HCT116 (cell line): ENCODE data around the gene F13A1. TPM values are rescaled to one million over a fixed set of nuclear protein-coding genes. Genes with fewer than 3 reads are reported as not detected.

ENCODE experiments used
- ATAC-seq: fragments of 200-7000 bp; cut with Tn5 transposase; 2 replicates; pipeline ENCODE4 v1.9.1; 2020; ENCODE audit warnings: mild to moderate bottlenecking, moderate library complexity
- BruUV-seq: library from RNA; stranded (reverse); fragments of 400-500 nt; replicated peaks from 2 replicates; lab custom pipeline; 2021; lab: Mats Ljungman, UMichigan
- CTCF ChIA-PET: fragments of 300-600 bp; sonication (Branson Sonifier 250); formaldehyde crosslinking; loops from one replicate; lab custom pipeline; 2021; ENCODE audit warnings: antibody characterized with exemption; lab: Charles Lee
- POLR2A ChIA-PET: fragments of 300-600, 350-600 bp; sonication (Branson Sonifier 250); formaldehyde crosslinking; loops from one replicate; lab custom pipeline; 2021; ENCODE audit warnings: antibody characterized with exemption; lab: Charles Lee
- RAD21 ChIA-PET, 2 experiments: fragments of 300-600 bp; sonication (Branson Sonifier 250); formaldehyde crosslinking; loops; one replicate each; lab custom pipeline; 2023; ENCODE audit warnings: low total read pairs in 2 of 2; ENCODE audit not compliant: uncharacterized antibody in 2 of 2, unreplicated experiment in 2 of 2, low non-redundant PET in 1 of 2; lab: Charles Lee
- DNase-seq: peaks from one replicate; pipeline ENCODE4 v3.0.0-alpha.2; 2010; ENCODE audit warnings: low read depth, low spot score
- H2AFZ ChIP-seq: fragments of 200-600 bp; shearing (Covaris generic), sonication (generic); 2 replicates; pipeline ENCODE4 v1.6.1; 2017; ENCODE audit warnings: low read depth, mixed run types, mixed read lengths, antibody characterized with exemption, low read length; ENCODE audit not compliant: poor library complexity, severe bottlenecking
- H3K27ac ChIP-seq: 2 replicates; pipeline ENCODE4 v1.5.1; 2012; ENCODE audit warnings: low read depth, low read length
- H3K27me3 ChIP-seq: fragments of 200-600 bp; sonication (generic); 2 replicates; pipeline ENCODE4 v1.6.1; 2016; ENCODE audit warnings: mixed run types, low read length, mixed read lengths; ENCODE audit not compliant: insufficient read depth
- H3K36me3 ChIP-seq, 2 experiments: fragments of 200-500 bp in 1 of 2; fragments of 200-600 bp in 1 of 2; sonication (Bioruptor generic) in 1 of 2; sonication (generic) in 1 of 2; 2 replicates each; pipeline versions ENCODE4 v1.5.1 to v1.6.1; 2014 to 2016; ENCODE audit warnings: low read length in 2 of 2, inconsistent platforms in 1 of 2, mixed read lengths in 1 of 2, mixed run types in 1 of 2; ENCODE audit not compliant: insufficient read depth in 2 of 2, control insufficient read depth in 1 of 2
- H3K4me1 ChIP-seq, 2 experiments: fragments of 200-600 bp in 1 of 2; sonication (generic) in 1 of 2; 2 replicates each; pipeline versions ENCODE4 v1.5.1 to v1.6.1; 2012 to 2017; ENCODE audit warnings: low read length in 2 of 2, inconsistent platforms in 1 of 2, mild to moderate bottlenecking in 1 of 2, mixed read lengths in 1 of 2, mixed run types in 1 of 2, moderate library complexity in 1 of 2; ENCODE audit not compliant: insufficient read depth in 2 of 2, control insufficient read depth in 1 of 2
- H3K4me2 ChIP-seq: fragments of 200-600 bp; sonication (generic); 2 replicates; pipeline ENCODE4 v1.6.1; 2017; ENCODE audit warnings: mixed run types, low read length, mixed read lengths
- H3K4me3 ChIP-seq, 2 experiments: fragments of 200-600 bp in 1 of 2; sonication (generic) in 1 of 2; replicated peaks in 1 of 2; 2 replicates each; pipeline ENCODE4 v1.5.1; 2011 to 2016; ENCODE audit warnings: low read length in 2 of 2, control low read depth in 1 of 2, low read depth in 1 of 2, mild to moderate bottlenecking in 1 of 2, mixed read lengths in 1 of 2, mixed run types in 1 of 2
- H3K79me2 ChIP-seq: fragments of 200-600 bp; sonication (generic); 2 replicates; pipeline ENCODE4 v1.6.1; 2017; ENCODE audit warnings: mild to moderate bottlenecking, mixed run types, low read length, moderate library complexity, mixed read lengths; ENCODE audit not compliant: insufficient read depth
- H3K9ac ChIP-seq: fragments of 200-600 bp; sonication (generic); 2 replicates; pipeline ENCODE4 v1.6.1; 2016; ENCODE audit warnings: low read length, mixed read lengths
- H3K9me2 ChIP-seq: fragments of 200-600 bp; sonication (generic), shearing (Covaris generic); 2 replicates; pipeline ENCODE4 v1.6.1; 2017; ENCODE audit warnings: mixed run types, mild to moderate bottlenecking, moderate library complexity; ENCODE audit not compliant: insufficient read depth
- H3K9me3 ChIP-seq, 2 experiments: fragments of 200-500 bp in 1 of 2; fragments of 200-600 bp in 1 of 2; sonication (Bioruptor generic) in 1 of 2; sonication (generic) in 1 of 2; 2 replicates each; pipeline ENCODE4 v1.6.1; 2014 to 2017; ENCODE audit warnings: low read length in 2 of 2, mixed read lengths in 2 of 2, inconsistent platforms in 1 of 2, low read depth in 1 of 2, mild to moderate bottlenecking in 1 of 2, mixed run types in 1 of 2, moderate library complexity in 1 of 2; ENCODE audit not compliant: control insufficient read depth in 1 of 2, insufficient read depth in 1 of 2
- H4K20me1 ChIP-seq: fragments of 200-600 bp; sonication (generic), shearing (Covaris generic); 2 replicates; pipeline ENCODE4 v1.6.1; 2017; ENCODE audit warnings: mixed run types, mild to moderate bottlenecking, moderate library complexity; ENCODE audit not compliant: insufficient read depth
- CEBPB ChIP-seq: IDR thresholded peaks from 2 replicates; pipeline ENCODE4 v1.6.1; 2012; ENCODE audit warnings: low read depth
- RAD21 ChIP-seq: IDR thresholded peaks from 2 replicates; pipeline ENCODE4 v1.6.1; 2012; ENCODE audit warnings: low read depth, mild to moderate bottlenecking
- SRF ChIP-seq: IDR thresholded peaks from 2 replicates; pipeline ENCODE4 v1.6.1; 2012; ENCODE audit warnings: low read depth
- YY1 ChIP-seq: IDR thresholded peaks from 2 replicates; pipeline ENCODE4 v1.6.1; 2011; ENCODE audit warnings: low read length, low read depth, moderate library complexity, mild to moderate bottlenecking; ENCODE audit not compliant: insufficient replicate concordance; ENCODE audit errors: extremely low read depth
- intact Hi-C: fragments of 100-400 bp; cut with micrococcal nuclease; formaldehyde crosslinking; loops from 2 replicates; pipeline ENCODE4 v1.10.0; 2022
- total RNA-seq: library from RNA; stranded (reverse); gene quantifications from one replicate; pipeline ENCODE4 v1.2.1, GENCODE V29; 2021; ENCODE audit not compliant: unreplicated experiment
- TF ChIP-seq, protein P1 (sequence below): IDR thresholded peaks from 2 replicates; pipeline ENCODE4 v1.6.1; 2012
- TF ChIP-seq, protein P2 (sequence below): IDR thresholded peaks from 2 replicates; pipeline ENCODE4 v1.6.1; 2011; ENCODE audit warnings: mild to moderate bottlenecking, low read length, moderate library complexity; ENCODE audit not compliant: insufficient replicate concordance; ENCODE audit errors: extremely low read depth

Gene F13A1
- total RNA-seq, 1 experiment from 2014 or later = 0.34 TPM

DNA sequence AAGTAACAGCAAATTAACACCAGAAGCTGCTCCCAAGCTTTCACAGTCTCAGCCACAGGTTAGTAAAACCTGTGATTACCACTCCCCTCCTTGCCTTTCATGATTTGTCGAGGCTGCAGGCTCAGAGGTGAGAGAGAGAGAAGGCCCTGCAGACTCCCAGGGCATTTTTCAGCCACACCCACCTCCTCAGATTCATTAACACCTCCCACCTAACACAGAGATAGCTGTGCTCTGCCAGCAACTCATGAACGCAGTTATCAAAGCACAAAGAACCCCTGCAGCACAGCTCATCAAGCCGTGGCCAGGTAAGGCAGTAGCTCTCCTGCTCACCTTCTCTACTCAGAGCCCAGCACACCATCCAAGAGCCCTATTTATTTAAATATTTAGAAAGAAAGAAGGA, 27.1 kb downstream of the F13A1 start (continued):
- no peak for TF ChIP-seq YY1
- no peak for TF ChIP-seq SRF

DNA sequence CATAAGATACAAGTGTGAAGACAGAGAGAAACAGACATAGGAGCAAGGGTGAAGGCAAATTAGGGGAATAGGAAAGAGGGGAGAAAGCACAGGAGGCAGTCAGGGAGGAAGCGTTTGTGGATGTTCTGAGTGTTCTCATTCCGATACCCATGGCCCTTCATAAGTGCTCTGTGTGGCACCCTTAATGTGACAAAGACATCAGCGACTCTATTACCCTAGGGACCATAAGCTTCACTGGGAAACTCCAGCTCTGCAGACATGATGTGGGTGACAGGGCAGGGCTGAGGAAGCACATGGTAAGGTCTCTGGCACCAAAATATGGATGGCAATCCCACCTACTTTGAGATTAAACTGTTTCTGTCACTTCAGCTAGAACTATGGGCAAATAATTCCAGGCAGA, 33.0 kb downstream of the F13A1 start:
- Histone ChIP-seq H3K4me2 (no peak overlapping the region), H2AFZ (no peak overlapping the region), H3K4me1 (no peaks in the 10 kb centered on the region), H4K20me1 (no peaks in the 10 kb centered on the region), H3K9me2 (no peaks in the 10 kb centered on the region), H3K9ac (no peak overlapping the region), H3K36me3 (no peaks in the 10 kb centered on the region), H3K4me3 (no peak overlapping the region), H3K27ac (no peak overlapping the region), H3K79me2 (no peaks in the 10 kb centered on the region), H3K27me3 (peaks cover 32% of the 10 kb centered on the region), H3K9me3 (no peaks in the 10 kb centered on the region)
- POLR2A ChIA-PET = no interaction called here
- ATAC-seq (no peak), DNase-seq (no peak)
- no TSS peak for BruUV-seq
- CTCF ChIA-PET = no interaction called here
- intact Hi-C loops = no loop called here
- TF ChIP-seq SRF = no peak
- TF ChIP-seq RAD21 = no peak
- TF ChIP-seq CEBPB = no peak
- TF ChIP-seq, protein P1, sequence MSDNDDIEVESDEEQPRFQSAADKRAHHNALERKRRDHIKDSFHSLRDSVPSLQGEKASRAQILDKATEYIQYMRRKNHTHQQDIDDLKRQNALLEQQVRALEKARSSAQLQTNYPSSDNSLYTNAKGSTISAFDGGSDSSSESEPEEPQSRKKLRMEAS = no peak
- TF ChIP-seq, protein P2, sequence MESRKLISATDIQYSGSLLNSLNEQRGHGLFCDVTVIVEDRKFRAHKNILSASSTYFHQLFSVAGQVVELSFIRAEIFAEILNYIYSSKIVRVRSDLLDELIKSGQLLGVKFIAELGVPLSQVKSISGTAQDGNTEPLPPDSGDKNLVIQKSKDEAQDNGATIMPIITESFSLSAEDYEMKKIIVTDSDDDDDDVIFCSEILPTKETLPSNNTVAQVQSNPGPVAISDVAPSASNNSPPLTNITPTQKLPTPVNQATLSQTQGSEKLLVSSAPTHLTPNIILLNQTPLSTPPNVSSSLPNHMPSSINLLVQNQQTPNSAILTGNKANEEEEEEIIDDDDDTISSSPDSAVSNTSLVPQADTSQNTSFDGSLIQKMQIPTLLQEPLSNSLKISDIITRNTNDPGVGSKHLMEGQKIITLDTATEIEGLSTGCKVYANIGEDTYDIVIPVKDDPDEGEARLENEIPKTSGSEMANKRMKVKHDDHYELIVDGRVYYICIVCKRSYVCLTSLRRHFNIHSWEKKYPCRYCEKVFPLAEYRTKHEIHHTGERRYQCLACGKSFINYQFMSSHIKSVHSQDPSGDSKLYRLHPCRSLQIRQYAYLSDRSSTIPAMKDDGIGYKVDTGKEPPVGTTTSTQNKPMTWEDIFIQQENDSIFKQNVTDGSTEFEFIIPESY = no peak
- RAD21 ChIA-PET = no interaction called here
